Heart right ventricle (tissue), 16 donors: Measurements from ENCODE around the gene MCTS1. TPM values are rescaled to one million over a fixed set of nuclear protein-coding genes. Genes with fewer than 3 reads are reported as not detected.

Experiments used
- ATAC-seq, 8 donors: fragments of 200-7000 bp; cut with Tn5 transposase; one replicate each; pipeline ENCODE4 v1.9.1; 2020; ENCODE audit warnings: mild to moderate bottlenecking in 8 of 8, moderate library complexity in 8 of 8, moderate number of reproducible peaks in 1 of 8
- DNase-seq, 2 donors: peaks; one replicate each; pipeline ENCODE4 v3.0.0-alpha.2; 2020
- H3K27ac ChIP-seq, 10 donors: fragments of 200-600 bp; sonication (generic) in 2 of 10; one replicate each; pipeline versions ENCODE4 v1.5.0 to v1.8.0; 2020 to 2022; ENCODE audit warnings: mild to moderate bottlenecking in 3 of 10
- H3K27me3 ChIP-seq, 7 donors: fragments of 200-600 bp; one replicate each; pipeline ENCODE4 v1.8.0; 2021 to 2022; ENCODE audit warnings: mild to moderate bottlenecking in 2 of 7
- H3K36me3 ChIP-seq, 9 donors: fragments of 200-600 bp; sonication (generic) in 1 of 9; one replicate each; pipeline versions ENCODE4 v1.5.0 to v1.8.0; 2020 to 2022; ENCODE audit warnings: mild to moderate bottlenecking in 2 of 9
- H3K4me1 ChIP-seq, 9 donors: fragments of 200-600 bp; sonication (generic) in 1 of 9; one replicate each; pipeline versions ENCODE4 v1.5.0 to v1.8.0; 2020 to 2022; ENCODE audit warnings: mild to moderate bottlenecking in 4 of 9
- H3K4me3 ChIP-seq, 10 donors: fragments of 200-600 bp; sonication (generic) in 2 of 10; one replicate each; pipeline versions ENCODE4 v1.5.0 to v1.8.0; 2020 to 2022; ENCODE audit warnings: mild to moderate bottlenecking in 7 of 10, moderate library complexity in 2 of 10
- H3K9me3 ChIP-seq, 11 donors: fragments of 200-600 bp in 10 of 11; sonication (generic) in 2 of 11; one replicate each; pipeline versions ENCODE4 v1.5.0 to v1.8.0; 2013 to 2022; ENCODE audit warnings: mild to moderate bottlenecking in 2 of 11, control low read depth in 1 of 11, moderate library complexity in 1 of 11
- WGBS, 2 donors: extraction: QIAGEN DNeasy Blood & Tissue Kit; methylation state at CpG; one replicate each; pipeline ENCODE4 v1.1.7; 2013; ENCODE audit warnings: inconsistent platforms in 1 of 2; 5-methylcytosine and 5-hydroxymethylcytosine counted together
- intact Hi-C, 10 donors: fragments of 100-400 bp; cut with DNase I; formaldehyde crosslinking; loops; one replicate each; pipeline versions ENCODE4 v1.11.1 to v1.14.2; 2022
- polyA plus RNA-seq, 2 donors: library from polyadenylated mRNA; stranded (reverse); fragments of 200-250 nt; gene quantifications; one replicate each; pipeline ENCODE4 v1.2.3, GENCODE V29; 2013
- total RNA-seq, 10 donors: library from RNA; stranded (reverse); fragmentation: NEBNext Ultra II Directional in 3 of 10; extraction: Animal tissue kit (Norgen Biotek cat#: 25700) in 3 of 10; gene quantifications; one replicate each; pipeline versions ENCODE4 v1.2.1 to v1.2.4, GENCODE V29; 2021 to 2023
- TF ChIP-seq, protein P1 (sequence below), 9 donors: fragments of 200-600 bp; sonication (generic) in 2 of 9; IDR thresholded peaks; one replicate each; pipeline versions ENCODE4 v1.5.0 to v1.8.0; 2021 to 2022; ENCODE audit warnings: antibody characterized with exemption in 9 of 9, mild to moderate bottlenecking in 5 of 9, moderate library complexity in 1 of 9
- donor health status: Arrhythmogenic right ventricular cardiomyopathy.
- donor health status: ischemic (EF 13 %, LVEDD 7.1; RV severe dilation, severe dysfunction).
- donor health status: healthy with polysubstance abuse.
- donor health status: DM: no; HTN: yes; CAD: no.
- donor health status: DM: no; HTN: no; CAD: no.
- donor health status: ischemic (EF 25% LVEDD 6.9; RV normal size, moderate dysfunction).
- donor health status: ischemic (EF 25% LVEDD 5.7; RV mildly dilated, moderate dysfunction).
- donor health status: healthy.
- donor health status: DM: yes; HTN: yes; CAD: no.
- donor health status: Ischemic cardiomyopathy.
- donor health status: ischemic (EF 35%, LVEDD 5.7; RV mildly dilated, moderate dysfunction).
- donor health status: nonischemic (EF 11% LVEDD 7.7; RV severe dilation, severe dysfunction).
- donor health status: DM: yes; HTN: yes; CAD: no.
- donor health status: PGD.
- donor health status: ischemic (EF 29% LVEDD 5.4; RV normal size, mild dysfunction).
- donor health status: nonischemic (EF 23%, LVEDD 6.1; RV moderate dilation, normal function).

MCTS1 gene
- total and polyA plus RNA-seq, 12 donors: 31.4 to 41.4 (median 35.6) TPM

- peak; percentile 66 to 86 (median 78) for ATAC-seq
- no peaks in the 10 kb centered on the region for H3K9me3 ChIP-seq
- TF ChIP-seq, protein P1, sequence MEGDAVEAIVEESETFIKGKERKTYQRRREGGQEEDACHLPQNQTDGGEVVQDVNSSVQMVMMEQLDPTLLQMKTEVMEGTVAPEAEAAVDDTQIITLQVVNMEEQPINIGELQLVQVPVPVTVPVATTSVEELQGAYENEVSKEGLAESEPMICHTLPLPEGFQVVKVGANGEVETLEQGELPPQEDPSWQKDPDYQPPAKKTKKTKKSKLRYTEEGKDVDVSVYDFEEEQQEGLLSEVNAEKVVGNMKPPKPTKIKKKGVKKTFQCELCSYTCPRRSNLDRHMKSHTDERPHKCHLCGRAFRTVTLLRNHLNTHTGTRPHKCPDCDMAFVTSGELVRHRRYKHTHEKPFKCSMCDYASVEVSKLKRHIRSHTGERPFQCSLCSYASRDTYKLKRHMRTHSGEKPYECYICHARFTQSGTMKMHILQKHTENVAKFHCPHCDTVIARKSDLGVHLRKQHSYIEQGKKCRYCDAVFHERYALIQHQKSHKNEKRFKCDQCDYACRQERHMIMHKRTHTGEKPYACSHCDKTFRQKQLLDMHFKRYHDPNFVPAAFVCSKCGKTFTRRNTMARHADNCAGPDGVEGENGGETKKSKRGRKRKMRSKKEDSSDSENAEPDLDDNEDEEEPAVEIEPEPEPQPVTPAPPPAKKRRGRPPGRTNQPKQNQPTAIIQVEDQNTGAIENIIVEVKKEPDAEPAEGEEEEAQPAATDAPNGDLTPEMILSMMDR (IDR thresholded peaks at IDR 0.05): no peak
- peaks cover 0 to 32% (median 7%) of the 10 kb centered on the region in 9 donors for H3K36me3 ChIP-seq
- 0% methylated on average over 5 of the region's 5 CpGs for WGBS, 2 donors
- peaks cover 0 to 24% (median 6%) of the 10 kb centered on the region in 9 donors for H3K4me1 ChIP-seq
- no peak for DNase-seq
- peak overlapping the region; percentile 56 to 82 (median 66) for H3K4me3 ChIP-seq
- no peaks in the 10 kb centered on the region for H3K27me3 ChIP-seq
- intact Hi-C loops: loop anchor here in 5 of 10 donors (2.0 to 5.0 kb wide), 2 partner anchors 42 to 44 kb away; partner anchors contain the start of gene CUL4B (in 5 of the 5)
- H3K27ac ChIP-seq: peak overlapping the region; percentile 73 to 94 (median 90)
These were observed 471 bp downstream of the MCTS1 start for GRCh38 chrX:120604361-120604782.

DNA sequence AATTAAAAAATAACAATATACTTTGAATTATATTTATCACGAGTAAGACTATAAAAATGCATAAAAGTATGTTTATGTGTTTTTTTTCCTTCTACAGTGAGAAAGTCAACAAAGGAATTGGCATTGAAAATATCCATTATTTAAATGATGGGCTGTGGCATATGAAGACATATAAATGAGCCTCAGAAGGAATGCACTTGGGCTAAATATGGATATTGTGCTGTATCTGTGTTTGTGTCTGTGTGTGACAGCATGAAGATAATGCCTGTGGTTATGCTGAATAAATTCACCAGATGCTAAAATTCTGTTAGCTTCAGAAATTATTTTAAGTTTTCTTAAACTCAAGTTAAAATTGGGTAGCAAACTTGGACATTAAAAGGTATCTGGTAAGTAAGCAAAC is 8.2 kb downstream of the MCTS1 start:
- H3K4me1 ChIP-seq: no peaks in the 10 kb centered on the region
- H3K9me3 ChIP-seq: no peaks in the 10 kb centered on the region
- 87 to 92% methylated on average over 1 of the region's 1 CpG for WGBS, 2 donors
- DNase-seq (no peak), ATAC-seq (no peak)
- H3K36me3 ChIP-seq: peaks cover 0 to 94% (median 11%) of the 10 kb centered on the region in 9 donors
- intact Hi-C loops: loop anchor here in 1 of 10 donors (10.0 kb wide), 1 partner anchor 57 kb away; no protein-coding TSS in a partner anchor
- TF ChIP-seq, protein P1 (IDR thresholded peaks at IDR 0.05): no peak
- H3K27me3 ChIP-seq: no peaks in the 10 kb centered on the region
- H3K4me3 ChIP-seq: no peak overlapping the region
- H3K27ac ChIP-seq: no peak overlapping the region

GRCh38 chrX:120614816-120615215 is 10.9 kb downstream of the MCTS1 start:
- TF ChIP-seq, protein P1 (IDR thresholded peaks at IDR 0.05): no peak
- no peak overlapping the region for H3K4me3 ChIP-seq
- ATAC-seq (no peak), DNase-seq (no peak)
- peaks cover 0 to 68% (median 5%) of the 10 kb centered on the region in 9 donors for H3K36me3 ChIP-seq
- intact Hi-C loops: loop anchor here in 1 of 10 donors (10.0 kb wide), 1 partner anchor 60 kb away; no protein-coding TSS in a partner anchor
- no peak overlapping the region for H3K27ac ChIP-seq
- peaks cover 0 to 7% (median 0%) of the 10 kb centered on the region in 7 donors for H3K27me3 ChIP-seq
- H3K4me1 ChIP-seq: no peaks in the 10 kb centered on the region
- H3K9me3 ChIP-seq: no peaks in the 10 kb centered on the region

DNA sequence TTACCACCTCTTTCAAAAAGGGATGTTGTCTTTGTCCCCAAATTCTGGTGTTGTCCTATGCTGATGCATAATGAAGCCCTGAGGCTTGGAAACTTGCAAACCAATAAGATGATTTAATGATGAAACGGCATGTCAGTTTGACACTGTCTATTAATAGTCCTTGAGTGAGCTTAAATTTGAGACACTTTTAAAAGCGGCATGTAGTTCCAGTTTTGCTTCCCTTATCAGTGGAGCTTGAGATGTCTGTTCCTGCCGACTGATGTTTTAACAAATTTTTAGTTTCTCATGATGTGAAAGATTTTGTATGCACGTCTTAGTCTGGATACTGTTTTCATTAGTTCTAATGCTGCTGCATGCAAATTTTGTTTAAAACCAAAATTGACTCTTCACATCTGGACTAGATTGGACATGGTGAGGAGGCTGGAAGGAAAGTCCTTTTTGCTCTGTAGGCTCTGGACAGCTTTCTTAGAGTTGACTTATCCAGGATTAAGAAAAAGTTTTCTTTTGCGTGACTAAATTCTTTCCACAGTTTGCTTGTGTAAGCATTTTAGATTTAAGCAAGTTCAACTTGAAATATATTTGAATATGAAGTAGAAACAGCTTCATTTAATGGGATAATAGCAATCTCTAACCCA is 14.2 kb downstream of the MCTS1 start:
- ATAC-seq: no peak
- intact Hi-C loops: loop anchor here in 1 of 10 donors (10.0 kb wide), 1 partner anchor 63 kb away; no protein-coding TSS in a partner anchor
- Histone ChIP-seq H3K4me1 (no peaks in the 10 kb centered on the region), H3K9me3 (no peaks in the 10 kb centered on the region), H3K27me3 (peaks cover 0 to 7% (median 0%) of the 10 kb centered on the region in 7 donors), H3K36me3 (peaks cover 0 to 45% (median 5%) of the 10 kb centered on the region in 9 donors), H3K4me3 (no peak overlapping the region), H3K27ac (no peak overlapping the region)
- TF ChIP-seq, protein P1 (IDR thresholded peaks at IDR 0.05): no peak
- DNase-seq: no peak
- WGBS, 2 donors: 61 to 63% methylated on average over 5 of the region's 5 CpGs
